NCI-H748 treated with DMSO at 0.1 percent for 48 hours (cell line): Measurements from ENCODE around the gene WAPL.
A peak's percentile ranks its signal among the peaks of the same experiment; 100 is the strongest.

ENCODE experiments used
- DNase-seq: peaks from one replicate; lab custom pipeline; 2025; lab: John Stamatoyannopoulos, UW

WAPL gene

DNA sequence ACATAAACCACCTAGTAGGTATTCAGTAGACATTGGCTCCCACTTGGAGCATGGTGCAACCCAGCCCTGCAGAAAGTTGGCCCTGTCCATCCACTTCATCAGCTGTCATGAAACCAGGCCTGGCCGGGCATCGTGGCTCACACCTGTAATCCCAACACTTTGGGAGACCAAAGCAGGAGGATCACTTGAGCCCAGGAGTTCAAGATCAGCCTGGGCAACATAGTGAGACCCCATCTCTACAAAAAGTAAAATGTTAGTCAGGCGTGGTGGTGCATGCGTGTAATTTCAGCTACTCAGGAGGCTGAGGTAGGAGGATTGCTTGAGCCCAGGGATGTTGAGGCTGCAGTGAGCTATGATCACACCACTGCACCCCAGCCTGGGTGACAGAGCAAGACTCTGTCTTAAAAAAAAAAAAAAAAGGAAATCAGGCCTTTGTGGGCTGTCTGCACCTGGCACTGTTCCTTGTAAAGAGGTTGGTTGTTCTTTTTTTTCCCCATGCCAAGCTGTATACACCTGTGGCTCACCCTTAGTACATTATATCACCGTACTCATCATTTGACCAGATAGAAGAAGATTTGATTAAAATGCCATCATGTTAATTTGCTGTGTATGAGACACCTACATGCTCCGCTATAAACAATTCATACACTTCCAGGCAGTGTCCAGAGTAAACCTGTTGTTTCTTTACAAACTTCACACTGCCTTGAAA lies 109.6 kb downstream of the WAPL start:
- DNase-seq: no peak

DNA sequence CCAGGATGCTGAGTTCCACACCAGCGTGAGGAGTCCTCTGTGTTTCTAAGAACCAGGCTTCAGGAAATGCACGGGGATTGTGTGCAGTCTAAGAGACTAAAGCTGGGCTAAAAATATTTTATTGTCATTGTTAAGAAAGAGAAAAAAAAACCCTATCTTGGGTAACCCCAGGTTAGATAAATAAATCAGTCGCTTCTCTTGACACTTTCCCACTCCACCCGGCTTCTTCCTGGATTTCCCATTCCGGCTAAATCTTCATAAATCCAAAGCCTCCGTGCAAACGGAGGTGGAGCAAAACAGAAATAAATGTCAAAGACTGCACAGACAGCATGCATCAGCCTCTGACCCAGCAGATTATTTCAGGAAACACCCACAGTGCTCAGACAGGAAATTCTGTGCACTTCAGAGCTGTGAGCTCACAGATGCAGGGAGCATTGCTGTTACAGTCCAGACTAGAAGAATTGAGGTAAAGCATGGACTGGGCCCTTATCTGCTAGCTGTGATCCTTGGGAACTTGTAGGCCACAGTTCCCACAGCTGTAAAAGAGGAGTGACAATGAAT lies 110.2 kb downstream of the WAPL start:
- no peak for DNase-seq

DNA sequence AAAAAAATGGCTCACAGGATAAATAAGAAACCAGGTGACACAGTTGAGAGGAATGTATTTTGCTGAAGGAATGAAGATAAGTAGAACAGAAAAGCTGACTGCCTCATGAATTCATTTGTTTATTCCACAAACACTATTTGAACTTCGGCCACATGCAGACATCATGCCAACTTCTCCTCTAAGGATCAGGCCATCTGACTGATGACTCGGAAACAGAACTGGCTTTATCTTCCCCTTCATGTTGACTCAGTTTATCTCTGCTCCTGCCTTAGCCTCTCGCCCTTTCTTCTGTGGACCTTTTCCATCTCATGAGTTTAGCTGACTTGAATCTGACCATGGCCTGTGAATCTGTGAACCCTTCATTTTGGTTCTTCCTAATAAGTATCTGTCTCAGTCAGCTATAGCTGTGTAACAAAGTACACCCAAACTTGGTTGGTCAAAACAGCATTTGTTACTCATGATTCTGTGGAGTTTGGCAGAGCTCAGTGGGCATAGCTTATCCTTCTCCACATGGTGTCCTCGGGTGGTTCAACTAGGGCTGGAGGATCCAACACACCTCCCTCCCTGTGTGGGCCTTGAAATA lies 111.0 kb downstream of the WAPL start:
- no peak for DNase-seq

DNA sequence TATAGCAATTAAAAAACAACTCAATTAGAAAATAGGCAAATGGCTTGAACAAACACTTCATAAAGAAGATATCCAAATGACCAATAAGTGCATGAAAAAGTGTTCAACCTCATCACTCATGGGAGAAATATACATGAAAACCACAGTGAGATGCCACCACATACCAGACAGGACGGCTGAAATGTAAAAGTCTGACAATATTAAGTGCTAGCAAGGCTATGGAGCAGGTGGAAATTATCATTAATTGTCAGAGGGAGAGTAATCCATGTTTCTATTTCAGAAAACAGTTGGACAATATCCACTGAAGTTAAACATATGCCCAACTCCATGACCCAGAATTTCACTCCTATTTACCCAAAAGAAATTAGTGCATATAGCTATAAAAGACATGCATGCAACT lies 112.4 kb downstream of the WAPL start:
- DNase-seq: no peak

DNA sequence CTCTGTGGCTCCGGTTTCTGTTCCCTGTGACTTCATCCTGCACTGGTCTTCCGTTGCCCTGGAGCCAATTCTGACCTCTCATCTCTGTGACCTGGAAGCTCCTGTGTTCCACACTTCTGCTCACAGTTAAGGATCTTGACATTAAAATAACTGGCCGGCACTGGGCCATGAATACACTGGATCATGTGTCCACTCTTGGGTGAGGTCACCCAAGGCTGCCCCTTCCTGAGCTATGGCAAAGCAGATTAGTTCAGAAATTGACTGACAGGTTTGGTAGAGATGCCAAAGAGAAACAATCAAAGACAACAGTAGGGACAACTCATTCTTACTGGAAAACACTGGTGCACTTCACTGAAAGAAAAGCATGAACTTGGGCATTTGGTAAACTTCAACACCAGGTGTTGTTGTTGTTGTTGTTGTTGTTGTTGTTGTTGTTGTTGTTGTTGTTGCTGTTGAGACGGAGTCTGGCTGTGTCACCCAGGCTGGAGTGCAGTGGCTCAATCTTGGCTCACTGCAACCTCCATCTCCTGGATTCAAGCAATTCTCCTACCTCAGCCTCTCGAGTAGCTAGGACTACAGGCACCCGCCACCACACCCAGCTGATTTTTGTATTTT lies 118.3 kb downstream of the WAPL start:
- DNase-seq: no peak

DNA sequence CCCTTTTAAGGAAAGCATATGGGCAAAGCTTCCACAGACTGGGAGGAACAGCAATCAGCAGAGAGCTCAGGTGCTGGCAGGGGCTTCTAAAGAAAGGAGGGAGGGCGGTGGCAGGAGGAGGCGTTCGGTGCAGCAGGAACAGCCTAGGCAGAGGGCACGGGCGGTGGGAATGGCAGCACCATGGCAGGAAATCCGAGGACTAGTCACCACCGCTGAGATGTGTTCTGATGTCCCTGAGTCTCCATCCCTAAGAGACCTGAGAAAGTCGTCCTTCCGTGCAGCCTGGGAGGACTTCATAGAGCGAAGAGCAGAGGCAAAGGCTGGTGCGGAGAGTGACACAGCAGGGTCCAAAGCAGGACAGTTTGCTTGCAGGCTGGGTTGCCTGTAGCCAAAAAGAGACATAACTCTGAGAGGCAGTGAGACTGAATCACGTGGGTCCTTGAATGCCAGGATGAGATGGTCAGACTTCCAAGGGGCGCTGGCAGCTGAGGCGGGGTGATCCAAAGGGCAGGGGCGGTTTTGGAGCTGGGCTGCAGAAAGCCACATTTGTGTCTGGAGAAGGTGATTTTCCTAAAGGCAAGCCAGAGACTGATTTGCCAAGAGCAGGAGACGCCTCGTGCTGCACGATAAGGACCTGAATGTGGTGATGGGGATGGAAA lies 119.2 kb downstream of the WAPL start:
- DNase-seq: no peak

DNA sequence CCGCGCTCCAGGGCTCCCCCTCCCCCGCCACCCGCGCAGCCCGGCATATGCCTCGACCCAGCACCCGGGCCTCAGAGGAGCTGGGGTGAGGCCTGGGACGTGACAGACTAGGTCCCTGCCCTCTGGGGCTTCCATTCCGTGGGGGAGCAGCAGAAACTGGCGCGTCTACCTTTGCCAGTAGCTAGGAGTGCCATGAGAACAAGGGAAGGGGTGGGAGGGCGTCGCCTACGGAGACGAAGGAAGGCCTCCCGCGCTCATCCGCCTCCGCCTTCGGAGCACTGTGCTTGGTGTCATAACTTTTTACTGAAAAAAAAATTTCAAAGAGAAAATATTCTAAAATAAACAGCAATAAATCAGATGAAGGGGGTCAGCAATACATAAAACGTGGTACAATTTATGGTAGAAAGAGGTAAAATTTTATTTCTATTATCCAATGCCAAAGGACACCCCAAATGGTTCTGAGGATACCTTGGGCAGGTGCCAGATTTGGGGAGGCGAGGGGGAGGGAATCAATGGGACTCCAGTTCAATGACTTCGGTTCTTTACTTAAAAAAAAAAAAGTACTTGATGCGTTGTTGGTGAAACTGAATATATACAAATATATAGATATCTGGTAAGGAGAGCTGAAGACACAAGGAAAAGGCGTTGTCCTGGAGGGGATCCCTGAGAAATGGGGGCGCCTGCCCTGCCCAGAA lies 119.9 kb downstream of the WAPL start:
- no peak for DNase-seq

DNA sequence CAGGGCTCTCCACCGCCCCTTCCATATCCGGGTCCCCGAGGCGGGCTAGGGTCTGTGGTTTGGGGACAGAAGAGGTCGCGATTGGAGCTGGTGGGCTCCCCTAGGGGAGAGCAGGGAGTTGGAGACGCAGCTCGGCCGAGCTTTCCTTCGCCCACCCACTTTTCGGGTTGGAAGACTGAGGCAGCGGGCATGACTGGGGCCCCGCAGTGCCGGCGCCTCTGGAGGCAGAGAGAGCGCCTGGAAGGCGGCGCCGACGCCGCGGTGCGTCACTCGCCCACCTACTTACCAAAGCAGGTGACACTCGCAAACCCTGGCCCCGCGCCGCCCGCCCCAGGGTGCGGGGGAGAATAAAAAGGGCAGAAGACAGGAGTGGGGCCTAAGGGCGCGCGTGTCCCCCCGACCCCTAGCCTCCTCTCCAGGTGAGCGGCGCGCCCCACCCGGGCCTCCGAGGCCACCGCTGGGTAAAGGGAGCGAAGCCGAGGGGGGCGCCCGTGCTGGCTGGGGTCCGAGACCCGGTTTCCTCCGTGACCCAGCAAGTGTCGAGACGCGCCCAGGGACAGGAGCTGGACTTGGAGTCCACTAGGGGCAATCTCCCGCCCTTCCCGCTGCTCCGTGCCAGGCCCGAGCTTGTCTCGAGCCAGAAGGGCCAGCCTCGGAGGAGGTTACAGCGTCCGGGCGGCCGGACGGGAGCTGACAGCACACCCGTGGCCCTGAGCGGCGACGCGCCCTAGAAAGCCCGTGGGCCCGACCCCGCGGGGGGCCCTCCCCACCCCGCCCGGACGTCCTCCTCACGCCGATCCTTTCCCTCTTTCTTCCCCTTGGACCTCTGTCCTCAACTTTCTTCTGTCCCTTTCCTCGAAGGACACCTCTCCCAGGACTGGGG lies 120.6 kb downstream of the WAPL start:
- DNase-seq: no peak

DNA sequence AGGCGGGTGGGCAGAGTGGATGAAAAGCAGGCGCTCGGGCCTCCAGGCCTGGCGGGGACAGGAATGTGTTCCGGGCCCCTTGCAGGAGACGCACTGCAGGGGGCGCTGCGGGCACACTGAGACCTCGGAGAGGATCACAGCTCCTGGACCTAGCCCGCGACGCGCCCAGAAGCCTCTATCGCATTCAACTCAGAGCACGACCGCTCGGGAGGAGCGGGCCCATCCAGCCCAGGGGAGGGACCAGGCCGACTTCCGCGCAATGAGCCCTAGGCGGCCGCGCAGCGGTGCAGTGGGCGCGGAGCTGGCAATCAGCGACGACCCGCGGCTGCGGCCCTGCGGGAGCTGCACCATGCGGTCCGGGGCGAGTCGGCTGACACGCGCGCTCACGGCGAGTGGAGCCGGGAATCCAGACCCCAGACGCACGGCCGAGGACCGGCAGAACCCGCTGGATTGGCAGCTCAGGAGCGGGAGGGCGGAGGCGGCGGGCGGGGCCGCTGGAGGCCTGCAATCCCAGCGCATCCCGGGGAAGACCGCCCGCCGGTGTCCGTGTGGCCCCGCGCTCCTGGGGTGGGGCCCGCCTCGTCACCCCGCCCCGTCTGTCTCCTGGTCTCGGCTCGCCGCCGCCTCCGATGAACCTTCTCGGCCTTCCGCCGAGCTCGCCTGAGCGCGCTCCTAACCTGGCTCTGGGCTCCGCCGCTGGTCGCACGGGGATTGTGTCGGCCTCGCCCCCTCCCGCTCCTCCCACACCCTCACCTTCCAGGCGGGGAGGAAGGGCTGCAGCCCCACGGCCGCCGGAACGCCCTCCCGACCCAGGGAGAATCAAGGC lies 121.5 kb downstream of the WAPL start:
- peak; percentile 79 for DNase-seq

DNA sequence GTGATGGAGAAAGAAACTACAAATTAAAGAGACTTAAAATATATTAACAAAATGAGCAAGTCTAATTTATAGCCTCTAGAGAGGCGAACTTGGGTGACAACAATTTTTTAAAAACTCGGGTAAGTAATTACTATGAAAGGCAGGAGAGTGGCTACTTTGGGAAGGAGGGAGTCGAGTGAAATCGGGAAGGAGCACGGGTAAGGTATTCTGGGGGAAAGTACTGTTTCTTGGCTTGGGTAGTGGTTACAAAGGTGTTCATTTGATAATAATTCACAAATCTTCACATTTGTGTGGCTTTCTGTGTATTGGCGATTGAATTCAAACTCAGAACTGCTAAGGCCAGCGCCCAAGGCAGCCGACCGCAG lies 122.1 kb downstream of the WAPL start:
- no peak for DNase-seq

DNA sequence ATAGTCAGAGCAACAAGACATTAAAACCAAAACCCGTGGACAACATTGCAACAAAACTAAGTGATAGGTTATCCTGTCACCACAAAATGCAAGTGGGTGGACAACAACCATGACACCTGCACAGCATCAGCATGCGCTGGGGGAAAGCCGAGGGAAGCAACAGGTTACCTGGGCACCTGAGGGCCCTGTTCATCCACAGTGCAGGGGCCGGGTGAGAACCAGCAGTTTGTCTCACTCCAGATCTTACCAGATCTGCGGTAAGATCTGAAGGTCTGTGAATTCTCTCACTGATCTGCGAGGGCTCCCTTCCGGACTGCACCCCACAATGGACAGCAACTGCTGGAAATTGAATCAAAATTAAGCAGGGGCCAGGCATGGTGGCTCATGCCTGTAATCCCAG lies 124.5 kb downstream of the WAPL start:
- no peak for DNase-seq

DNA sequence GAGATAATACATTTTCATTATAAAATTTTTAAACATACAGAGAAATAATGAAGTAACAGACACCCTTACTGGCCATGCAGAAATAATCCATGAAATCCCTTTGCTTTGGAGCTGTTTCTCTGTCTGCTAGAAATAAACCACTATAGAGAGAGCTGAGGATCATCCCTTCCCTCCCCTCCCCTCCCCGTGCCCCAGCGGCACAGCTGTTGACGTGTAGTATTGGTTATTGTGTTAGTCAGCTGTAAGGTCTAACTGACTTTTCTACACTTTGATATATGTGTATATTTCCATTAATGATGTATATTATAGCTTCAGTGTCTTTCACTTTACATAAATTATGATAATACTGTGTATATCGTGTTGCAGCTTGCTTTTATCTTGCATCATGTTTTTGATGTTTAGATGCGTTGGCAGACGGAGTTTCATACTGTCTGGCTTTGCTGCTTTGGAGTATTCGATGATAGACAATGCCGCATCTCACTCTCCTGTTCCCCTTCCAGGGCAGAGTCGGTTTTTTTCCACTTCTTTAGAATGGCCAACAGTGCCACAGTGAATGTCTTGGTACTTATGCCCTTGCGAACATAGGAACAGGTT lies 127.6 kb downstream of the WAPL start:
- DNase-seq: no peak

DNA sequence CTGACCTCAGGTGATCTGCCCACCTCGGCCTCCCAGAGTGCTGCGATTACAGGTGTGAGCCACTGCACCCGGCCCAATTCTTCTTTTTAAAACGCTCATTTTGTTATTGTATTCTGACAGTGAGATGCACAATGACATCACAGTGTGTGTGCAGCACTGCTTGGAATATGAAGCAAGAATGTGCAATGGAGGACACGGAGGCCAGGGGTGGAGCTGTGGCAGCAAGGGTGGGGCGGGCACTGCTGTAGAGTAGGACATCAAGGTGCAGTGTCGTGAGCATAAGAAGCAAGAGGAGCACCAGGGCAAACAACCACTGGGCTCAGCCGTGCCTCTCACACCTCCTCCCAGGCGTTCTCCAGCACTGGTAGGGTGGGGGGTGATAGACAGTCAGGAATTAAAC lies 128.2 kb downstream of the WAPL start:
- no peak for DNase-seq

DNA sequence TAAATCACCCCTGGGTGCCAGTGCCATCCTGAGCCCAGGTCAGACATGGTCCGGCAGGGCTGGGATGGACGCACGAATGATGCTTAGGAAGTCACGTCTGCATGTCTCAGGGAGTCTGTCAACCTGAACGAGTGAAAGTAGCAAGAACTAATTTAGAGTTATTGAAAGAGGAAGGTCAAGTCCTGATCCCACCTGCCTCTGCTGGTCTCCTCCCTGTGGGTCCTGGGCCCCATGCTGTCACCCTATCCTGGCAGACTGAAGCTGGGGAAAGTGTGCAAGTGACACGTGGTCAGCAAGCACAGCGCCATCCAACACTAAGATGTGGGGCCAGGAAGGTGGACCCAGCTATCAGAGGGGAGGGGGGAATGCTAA lies 128.9 kb downstream of the WAPL start:
- DNase-seq: no peak

DNA sequence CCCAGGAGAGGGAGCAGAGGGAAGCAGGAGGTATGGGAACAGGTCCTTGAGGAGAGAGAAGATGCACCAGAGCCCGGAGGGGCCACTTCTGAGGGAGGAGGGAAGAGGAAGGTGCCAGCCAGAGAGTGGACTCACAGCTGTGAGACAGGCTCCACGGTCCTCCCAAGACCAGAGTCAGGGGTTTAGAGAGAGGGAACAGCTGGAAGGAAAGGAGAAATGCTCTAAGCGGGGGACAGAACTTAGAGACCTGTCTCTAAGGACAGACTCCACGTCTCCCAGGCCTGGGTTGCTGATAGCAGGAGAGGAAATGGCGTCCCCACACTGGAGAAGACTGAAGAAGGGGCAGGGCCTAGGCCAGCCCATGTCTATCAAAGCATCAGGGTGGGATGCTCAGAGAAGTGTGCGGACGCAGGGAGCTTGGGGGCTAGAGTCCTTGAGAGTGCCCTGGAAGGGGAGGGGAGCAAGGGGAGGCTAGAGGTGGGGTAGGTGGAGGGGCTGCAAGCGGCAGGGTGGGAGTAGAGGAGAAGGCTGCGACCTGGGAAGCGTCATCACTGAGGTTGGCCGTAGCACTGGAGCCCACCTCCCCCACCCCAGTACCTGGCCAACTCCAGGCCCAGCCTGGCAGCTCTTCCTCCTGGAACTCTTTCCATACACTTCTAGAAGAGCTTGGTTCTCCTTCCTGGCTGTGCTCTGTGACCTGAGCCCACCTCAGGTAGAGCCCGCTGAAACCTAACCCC lies 129.4 kb downstream of the WAPL start:
- no peak for DNase-seq

DNA sequence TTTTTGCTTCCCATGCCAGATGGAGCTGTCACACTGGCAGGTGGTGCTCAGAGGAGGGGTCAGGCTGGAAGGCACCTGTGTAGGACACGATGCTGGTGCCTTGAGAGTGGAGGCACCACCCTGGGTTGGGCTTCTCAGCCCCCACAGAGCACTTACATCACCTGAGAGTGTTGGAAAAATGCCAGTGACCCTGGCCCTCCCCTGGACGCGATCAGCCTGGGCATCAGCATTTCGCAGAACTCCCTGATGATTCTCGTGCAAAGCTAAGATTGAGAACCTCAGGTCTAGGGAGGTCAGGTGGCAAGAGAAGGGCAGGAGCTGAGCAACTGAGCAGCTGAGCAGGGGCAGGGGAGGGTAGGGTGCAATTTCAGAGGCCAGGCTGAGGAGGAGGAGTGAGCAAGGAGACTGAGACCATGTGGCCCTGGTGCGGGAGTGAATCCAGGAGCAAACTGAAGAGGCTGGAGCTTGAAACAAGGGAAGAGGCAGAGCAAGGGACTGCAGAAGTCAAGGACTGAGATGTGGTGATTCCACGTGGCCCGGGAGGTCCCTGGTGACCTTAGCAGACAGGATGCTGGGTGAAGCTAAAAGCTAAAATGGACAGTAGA lies 130.3 kb downstream of the WAPL start:
- DNase-seq: no peak

DNA sequence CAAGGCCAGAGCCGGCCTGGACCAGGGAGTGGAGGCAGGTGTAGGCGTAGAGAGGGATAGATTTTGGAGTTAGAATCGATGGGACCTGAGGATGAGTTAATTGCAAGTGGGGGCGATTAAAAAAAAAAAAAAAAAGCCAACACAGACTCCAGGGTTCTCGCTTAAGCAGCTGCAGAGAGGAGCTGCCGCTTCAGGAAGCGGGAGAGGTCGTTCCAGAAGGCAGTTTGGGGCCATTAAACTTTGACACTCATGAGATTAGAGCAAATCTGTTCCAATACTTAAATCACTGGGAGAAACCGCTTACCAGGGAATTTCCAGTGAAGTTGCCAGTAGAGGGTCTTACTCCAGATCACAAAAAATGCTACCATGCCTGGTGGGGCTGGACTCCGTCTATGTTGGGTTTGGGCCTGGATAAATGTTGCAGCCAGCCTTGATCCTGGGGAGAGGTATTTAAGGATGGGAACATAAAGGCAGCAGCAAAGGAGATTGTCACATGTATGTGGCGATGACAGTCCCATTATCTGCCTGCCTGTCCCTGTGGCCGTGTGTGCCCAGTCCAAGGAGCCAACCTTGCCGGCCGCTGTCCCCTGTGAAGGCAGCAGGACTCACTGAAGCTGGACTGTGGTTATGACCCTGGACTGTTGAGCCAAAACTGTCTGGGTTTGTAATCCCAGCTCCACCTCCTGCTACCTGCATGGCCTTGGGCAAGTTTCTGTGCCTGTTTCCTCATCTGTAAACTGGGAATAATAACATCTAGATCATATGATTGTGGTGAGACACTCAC lies 131.1 kb downstream of the WAPL start:
- no peak for DNase-seq
